Measurements from ENCODE around the gene MPPED1.

MPPED1 gene

GRCh38 chr22:43393132-43393843 lies 18.5 kb upstream of the MPPED1 start:
- no peak for DNase-seq

DNA sequence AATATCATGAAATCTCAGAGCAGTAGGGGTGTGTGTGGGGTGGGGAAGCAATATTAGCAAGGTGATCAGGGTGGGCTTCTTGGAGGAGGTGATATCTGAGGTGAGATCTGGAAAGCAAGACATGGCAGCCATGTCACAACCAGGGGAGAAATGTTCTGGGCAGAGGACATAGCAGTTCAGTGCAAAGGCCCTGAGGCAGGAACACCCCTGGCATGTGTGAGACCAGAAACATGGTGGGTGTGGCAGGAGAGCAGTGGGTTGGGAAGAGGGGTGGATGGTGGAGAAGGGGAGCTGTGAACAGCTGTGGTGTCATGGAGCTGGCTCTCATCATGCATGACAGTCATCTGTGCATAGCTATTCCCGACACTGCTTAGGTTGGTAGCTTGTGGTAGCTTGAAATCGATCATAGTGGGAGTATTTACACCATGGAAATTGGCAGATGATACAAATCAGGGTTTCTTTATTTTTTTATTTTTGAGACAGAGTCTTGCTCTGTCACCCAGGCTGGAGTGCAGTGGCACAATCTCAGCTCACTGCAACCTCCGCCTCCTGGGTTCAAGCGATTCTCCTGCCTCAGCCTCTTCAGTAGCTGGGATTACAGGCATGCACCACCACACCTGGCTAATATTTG lies 17.9 kb upstream of the MPPED1 start:
- no peak for DNase-seq

DNA sequence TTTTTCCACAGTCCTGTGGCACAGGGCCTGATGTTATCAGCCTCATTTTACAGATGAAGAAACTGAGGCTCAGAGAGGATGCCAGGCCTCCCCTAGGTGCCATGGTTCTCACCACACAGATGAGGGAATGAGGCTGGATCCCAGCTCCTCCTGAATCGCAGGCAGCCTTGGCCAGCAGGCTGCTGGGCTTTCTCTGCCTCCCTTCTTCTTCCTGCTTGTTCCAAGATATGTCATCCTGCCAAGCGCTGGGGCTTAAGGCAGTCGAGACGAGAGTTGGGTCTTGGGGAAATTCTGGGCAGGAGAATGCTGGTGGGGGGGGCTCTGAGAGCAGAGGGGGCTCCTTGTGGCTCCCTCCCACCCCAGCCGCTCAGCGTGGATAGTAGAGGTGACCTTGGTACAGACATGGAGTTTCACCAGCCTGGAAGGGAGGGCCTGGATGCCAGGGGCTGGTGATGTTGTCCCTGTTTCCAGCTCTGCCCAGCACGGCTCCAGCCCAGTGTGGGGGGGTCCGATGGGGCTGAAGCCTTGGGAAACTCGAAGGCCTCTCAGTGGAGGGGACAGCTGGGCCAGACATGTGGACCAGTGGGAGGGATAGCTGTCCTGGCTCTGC lies 16.6 kb upstream of the MPPED1 start:
- no peak for DNase-seq

- DNase-seq = no peak
Measured at GRCh38 chr22:43396321-43396933, 15.4 kb upstream of the MPPED1 start.

DNA sequence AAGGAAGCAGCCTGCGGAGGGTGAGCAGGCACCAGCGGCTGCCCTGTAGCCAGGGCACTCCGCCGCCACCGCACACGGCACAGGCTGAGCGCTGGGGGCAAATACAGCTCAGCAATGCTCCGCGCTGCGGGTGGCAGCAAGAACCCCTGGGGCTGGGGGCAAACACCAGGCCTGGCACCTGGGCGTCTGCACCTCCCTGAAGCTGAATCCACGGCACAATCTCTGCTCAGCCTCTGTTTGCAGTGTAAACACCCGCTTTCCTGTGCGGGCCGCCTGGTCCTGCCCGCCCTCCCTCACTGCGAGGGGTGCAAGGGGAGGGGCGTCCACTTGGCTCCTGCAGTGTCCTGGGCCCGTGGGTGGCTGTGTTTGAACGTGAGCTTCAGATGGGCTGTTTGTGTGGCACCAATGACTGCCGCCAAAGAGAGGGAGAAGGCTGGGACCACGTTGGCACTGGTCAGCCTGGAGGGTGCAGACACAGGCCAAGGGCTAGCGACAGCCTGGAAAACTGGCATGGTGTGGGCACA lies 14.8 kb upstream of the MPPED1 start:
- no peak for DNase-seq

DNA sequence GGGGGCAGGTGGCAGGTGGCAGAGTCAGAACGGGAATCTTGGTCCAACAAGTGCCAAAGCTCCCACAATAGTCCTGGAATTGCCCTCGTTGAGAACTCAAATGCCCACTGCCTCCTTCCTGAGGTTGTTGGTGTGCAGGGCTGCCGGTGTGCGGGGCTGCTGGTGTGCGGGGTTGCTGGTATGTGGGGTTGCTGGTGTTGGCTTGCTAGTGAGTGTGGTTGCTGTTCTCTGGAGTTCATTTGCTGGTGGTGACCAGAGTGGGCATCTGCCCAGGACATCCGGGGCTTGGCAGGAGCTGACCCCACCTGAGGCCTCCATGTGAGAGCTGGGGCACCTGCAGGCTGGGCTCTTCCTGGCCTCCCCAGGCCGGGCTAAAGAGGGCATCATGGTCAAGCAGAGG lies 14.0 kb upstream of the MPPED1 start:
- no peak for DNase-seq

- no peak for DNase-seq
Measured at GRCh38 chr22:43398246-43398645, 13.6 kb upstream of the MPPED1 start.

GRCh38 chr22:43398910-43399309 lies 12.9 kb upstream of the MPPED1 start:
- DNase-seq = no peak

DNA sequence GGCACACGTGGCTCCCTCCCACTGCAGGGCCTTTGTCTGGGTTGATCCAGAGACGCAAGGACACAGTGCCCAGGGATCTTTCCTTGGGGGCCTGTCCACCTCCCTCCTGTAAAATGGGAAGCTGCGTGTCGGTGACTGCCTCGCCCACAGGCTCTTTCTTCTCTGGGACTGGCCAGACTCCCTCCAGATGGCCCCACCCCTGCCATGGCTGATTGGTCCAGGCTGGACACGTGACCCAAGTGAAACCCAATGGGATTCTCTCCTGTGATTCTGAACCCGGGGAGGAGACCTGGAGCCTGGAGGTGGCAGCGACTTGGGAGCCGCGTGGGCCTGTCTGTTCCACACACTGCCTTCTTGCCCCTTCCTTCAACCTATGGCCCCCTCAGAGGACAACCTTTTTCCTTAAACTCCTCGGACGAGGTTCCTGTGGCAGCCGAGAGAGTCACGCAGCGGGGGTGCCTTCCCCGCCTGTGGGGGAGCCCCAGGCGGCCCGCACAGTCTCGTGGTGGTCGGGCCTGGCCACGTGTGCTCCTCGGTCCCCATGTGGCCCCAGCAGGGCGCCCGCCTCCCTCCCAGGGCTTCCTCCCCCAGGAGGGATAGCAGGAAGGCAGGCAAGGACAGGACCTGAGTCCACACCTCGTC lies 12.4 kb upstream of the MPPED1 start:
- DNase-seq = no peak

GRCh38 chr22:43399980-43400358 lies 11.8 kb upstream of the MPPED1 start:
- DNase-seq = no peak

DNA sequence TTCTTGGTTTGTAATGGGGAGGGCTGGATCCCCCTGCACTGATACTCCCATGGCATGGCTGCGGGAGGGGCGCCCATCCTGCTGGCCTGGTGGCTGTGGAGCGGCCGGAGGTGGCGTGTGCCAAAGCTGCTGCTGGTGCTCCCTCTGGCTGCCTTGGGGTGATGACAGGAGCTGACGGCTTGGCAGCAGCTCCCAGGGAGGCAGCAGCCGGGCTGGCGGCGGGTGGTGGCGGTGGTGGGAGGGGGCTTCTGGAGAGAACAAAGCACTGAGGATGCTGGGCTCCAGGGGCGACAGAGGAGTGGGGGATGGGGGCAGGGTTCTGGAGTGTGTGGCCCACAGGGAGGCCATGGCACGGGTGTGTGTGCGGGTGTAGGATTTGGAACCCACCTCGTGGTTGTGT lies 11.4 kb upstream of the MPPED1 start:
- no peak for DNase-seq

DNA sequence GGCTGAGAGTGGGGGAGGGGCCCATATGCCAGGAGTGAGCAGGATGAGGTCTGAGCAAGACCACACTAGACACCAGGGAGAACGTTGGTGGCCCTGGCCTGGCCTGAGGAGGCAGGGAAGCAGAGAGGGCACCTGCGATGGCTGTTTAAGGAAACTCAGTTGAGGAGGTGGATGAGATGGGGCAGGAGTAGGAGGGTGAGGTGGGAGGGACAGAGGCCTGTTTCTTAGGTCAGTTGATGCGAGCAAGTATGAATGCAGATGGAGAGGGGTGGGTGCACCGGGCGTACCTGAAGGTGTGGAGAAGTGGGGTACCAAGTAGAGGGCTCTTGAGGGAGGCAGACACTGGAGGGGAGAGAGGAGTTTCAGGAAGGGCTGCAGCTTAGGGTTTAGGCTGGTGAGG lies 10.6 kb upstream of the MPPED1 start:
- DNase-seq = no peak

DNA sequence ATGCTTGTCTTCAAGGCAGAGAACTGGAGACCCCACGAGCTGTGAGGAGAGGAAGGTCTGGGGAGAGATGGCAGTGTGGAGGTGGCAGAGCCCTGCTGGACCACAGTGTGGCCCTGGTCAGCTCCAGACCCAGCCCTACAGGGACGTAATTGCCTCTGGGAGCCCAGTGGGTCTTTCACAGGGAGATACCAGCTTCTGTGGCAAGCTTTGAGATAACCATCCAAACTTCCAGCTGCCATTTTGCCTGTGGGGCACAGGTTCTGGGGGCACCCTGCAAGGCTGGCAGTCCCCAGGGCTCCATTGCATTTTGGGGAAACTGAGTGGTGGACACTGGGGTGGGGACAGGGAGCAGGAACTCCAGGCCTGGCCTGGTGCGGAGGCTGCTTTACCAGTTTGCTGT lies 10.2 kb upstream of the MPPED1 start:
- no peak for DNase-seq

- DNase-seq = no peak
Measured at GRCh38 chr22:43402128-43402527, 9.7 kb upstream of the MPPED1 start.

GRCh38 chr22:43404673-43405385 lies 7.0 kb upstream of the MPPED1 start:
- DNase-seq = no peak

- no peak for DNase-seq
Measured at GRCh38 chr22:43406186-43406790, 5.5 kb upstream of the MPPED1 start.

DNA sequence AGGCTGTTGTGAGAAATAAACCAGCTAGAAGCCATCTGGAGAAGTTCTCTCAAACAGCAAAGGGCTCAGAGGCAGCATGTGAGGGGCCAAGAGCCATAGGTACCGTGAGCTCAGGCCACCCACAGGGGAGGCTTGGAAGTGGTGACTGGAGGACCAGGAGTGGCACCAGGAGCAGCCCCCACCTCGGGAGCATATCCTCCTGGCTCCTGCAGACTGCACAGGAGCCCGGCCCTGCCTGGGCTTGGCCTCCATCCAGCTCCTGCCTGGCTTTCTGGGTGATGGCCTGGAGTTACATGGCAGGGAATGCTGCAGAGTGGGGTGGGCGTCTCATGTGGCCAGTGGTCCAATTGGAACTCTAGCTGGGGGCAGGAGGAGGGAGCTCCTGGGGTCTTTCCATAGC lies 4.2 kb upstream of the MPPED1 start:
- DNase-seq = no peak

GRCh38 chr22:43408009-43408408 lies 3.8 kb upstream of the MPPED1 start:
- no peak for DNase-seq

- no peak for DNase-seq
Measured at GRCh38 chr22:43409046-43409445, 2.8 kb upstream of the MPPED1 start.

- no peak for DNase-seq
Measured at GRCh38 chr22:43409800-43410199, 2.0 kb upstream of the MPPED1 start.

DNA sequence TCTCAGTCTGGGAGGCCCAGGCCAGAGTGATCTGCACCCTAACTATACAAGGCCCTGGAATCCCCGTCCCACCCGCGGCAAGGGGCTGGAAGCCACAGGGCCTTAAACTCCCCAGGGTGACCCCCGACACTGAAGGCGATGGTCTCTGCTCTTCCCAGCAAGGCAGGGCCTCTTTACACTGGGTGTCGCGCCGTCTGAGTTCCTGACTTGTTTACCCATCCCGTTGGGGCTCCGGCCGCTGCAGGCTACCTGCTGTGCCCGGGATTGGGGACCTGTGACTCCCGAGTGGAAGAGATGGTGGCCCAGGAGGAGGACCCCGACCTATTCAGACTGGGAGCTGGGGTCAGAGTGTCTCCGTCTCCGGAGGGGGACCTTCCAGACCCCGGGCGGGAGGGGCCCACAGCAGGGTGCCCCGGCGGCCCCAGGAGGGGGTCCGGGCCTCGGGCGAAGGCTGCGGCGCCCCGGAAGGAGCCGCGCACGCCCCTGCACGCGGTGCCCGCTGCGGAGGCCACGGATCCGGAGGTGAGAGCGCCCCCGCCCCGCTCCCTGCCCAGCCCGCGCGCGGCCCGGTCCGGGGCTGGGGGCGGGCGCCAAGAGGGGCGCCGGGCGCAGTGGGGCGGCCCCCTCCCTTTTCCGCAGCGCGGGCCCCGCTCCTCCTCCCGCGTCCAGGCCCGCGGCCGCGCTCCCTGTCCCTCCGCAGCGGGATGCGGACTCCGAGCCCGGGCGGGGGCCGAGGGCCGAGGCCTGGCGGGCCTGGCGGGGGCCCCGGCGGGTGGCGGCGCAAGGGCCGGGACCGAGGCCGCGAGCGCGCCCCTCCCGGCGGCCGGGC lies 560 bp upstream of the MPPED1 start:
- no peak for DNase-seq
